Hepatocyte (in vitro differentiated cells): ENCODE measurements around the gene POU3F3.

ENCODE experiments used
- CTCF ChIP-seq: fragments of 200-600 bp; sonication (generic); IDR thresholded peaks from 2 replicates; pipeline ENCODE4 v1.5.1; 2016; ENCODE audit warnings: antibody characterized with exemption, mild to moderate bottlenecking; ENCODE audit not compliant: poor library complexity
- EZH2 ChIP-seq: fragments of 200-600 bp; sonication (generic); IDR thresholded peaks from 2 replicates; pipeline ENCODE4 v1.6.1; 2016; ENCODE audit warnings: antibody characterized with exemption, mild to moderate bottlenecking, borderline replicate concordance
- EZH2phosphoT487 ChIP-seq: fragments of 200-600 bp; sonication (generic); IDR thresholded peaks from one replicate; pipeline ENCODE4 v1.6.1; 2018; ENCODE audit warnings: antibody characterized with exemption, mild to moderate bottlenecking, low read depth, moderate library complexity; ENCODE audit not compliant: unreplicated experiment, severe bottlenecking

- TF ChIP-seq CTCF = no peak
- TF ChIP-seq EZH2 = no peak
- TF ChIP-seq EZH2phosphoT487 = no peak
Measured at GRCh38 chr2:104836265-104836664, 17.6 kb upstream of the POU3F3 start.
